GM23338 (cell line): ENCODE measurements around the gene GPC6. TPM values are rescaled to one million over a fixed set of nuclear protein-coding genes. Genes with fewer than 3 reads are reported as not detected.

Experiments
- ATAC-seq: fragments of 200-7000 bp; cut with Tn5 transposase; 3 replicates; pipeline ENCODE4 v1.9.1; 2020
- DNase-seq: peaks from one replicate; pipeline ENCODE4 v3.0.0-alpha.2; 2015; ENCODE audit warnings: low spot score
- H2AFZ ChIP-seq: fragments of 200-600 bp; sonication (generic); 2 replicates; pipeline ENCODE4 v1.8.0; 2016; ENCODE audit warnings: antibody characterized with exemption, mild to moderate bottlenecking, moderate library complexity
- H3F3A ChIP-seq: fragments of 200-600 bp; sonication (generic); replicated peaks from 2 replicates; pipeline ENCODE4 v1.8.0; 2017; ENCODE audit warnings: antibody characterized with exemption, mixed run types, low read depth
- H3K27ac ChIP-seq: fragments of 200-600 bp; sonication (generic); 2 replicates; pipeline ENCODE4 v1.6.1; 2016; ENCODE audit warnings: low read depth
- H3K27me3 ChIP-seq: fragments of 200-600 bp; sonication (generic); 2 replicates; pipeline ENCODE4 v1.8.0; 2016; ENCODE audit warnings: mild to moderate bottlenecking, mixed run types, moderate library complexity; ENCODE audit not compliant: insufficient read depth
- H3K36me3 ChIP-seq: fragments of 200-600 bp; sonication (generic); 2 replicates; pipeline ENCODE4 v1.8.0; 2016; ENCODE audit warnings: mild to moderate bottlenecking; ENCODE audit not compliant: insufficient read depth
- H3K4me1 ChIP-seq: fragments of 200-600 bp; sonication (generic); 2 replicates; pipeline ENCODE4 v1.8.0; 2016; ENCODE audit warnings: mild to moderate bottlenecking, moderate library complexity; ENCODE audit not compliant: insufficient read depth
- H3K4me2 ChIP-seq: fragments of 200-600 bp; sonication (generic); 2 replicates; pipeline ENCODE4 v1.7.1; 2017; ENCODE audit warnings: mixed run types
- H3K4me3 ChIP-seq: fragments of 200-600 bp; sonication (generic); 2 replicates; pipeline ENCODE4 v1.6.1; 2016; ENCODE audit warnings: mixed run types
- H3K79me2 ChIP-seq: fragments of 200-600 bp; sonication (generic); replicated peaks from 2 replicates; pipeline ENCODE4 v1.8.0; 2017; ENCODE audit warnings: mild to moderate bottlenecking; ENCODE audit not compliant: insufficient read depth
- H3K9me2 ChIP-seq: fragments of 200-600 bp; sonication (generic); 2 replicates; pipeline ENCODE4 v1.8.0; 2017; ENCODE audit not compliant: insufficient read depth
- H4K20me1 ChIP-seq: fragments of 200-600 bp; sonication (generic); replicated peaks from 2 replicates; pipeline ENCODE4 v1.8.0; 2017; ENCODE audit warnings: mild to moderate bottlenecking; ENCODE audit not compliant: insufficient read depth
- H3K27ac Mint-ChIP-seq: 2 replicates; pipeline ENCODE4 v1.8.0; 2020; ENCODE audit warnings: inconsistent platforms, mild to moderate bottlenecking, moderate library complexity, mixed read lengths
- H3K27me3 Mint-ChIP-seq: 3 replicates; pipeline ENCODE4 v1.8.0; 2022; ENCODE audit warnings: low read depth, mild to moderate bottlenecking, moderate library complexity, mixed read lengths, inconsistent platforms; ENCODE audit not compliant: insufficient read depth, poor library complexity
- H3K36me3 Mint-ChIP-seq: 3 replicates; pipeline ENCODE4 v1.8.0; 2021; ENCODE audit warnings: low read depth, mild to moderate bottlenecking, inconsistent platforms, moderate library complexity, mixed read lengths
- H3K4me1 Mint-ChIP-seq: 3 replicates; pipeline ENCODE4 v1.8.0; 2020; ENCODE audit warnings: mild to moderate bottlenecking, inconsistent platforms, mixed read lengths
- H3K4me3 Mint-ChIP-seq: 3 replicates; pipeline ENCODE4 v1.8.0; 2021; ENCODE audit warnings: moderate library complexity, mild to moderate bottlenecking, inconsistent platforms, mixed read lengths
- H3K9me3 Mint-ChIP-seq: 3 replicates; pipeline ENCODE4 v1.8.0; 2020; ENCODE audit warnings: moderate library complexity, mild to moderate bottlenecking, inconsistent platforms, mixed read lengths
- EZH2 ChIP-seq: fragments of 200-600 bp; sonication (generic); IDR thresholded peaks from one replicate; pipeline ENCODE4 v1.8.0; 2017; ENCODE audit warnings: antibody characterized with exemption, mild to moderate bottlenecking, low read depth; ENCODE audit not compliant: unreplicated experiment
- POLR2AphosphoS5 ChIP-seq: IDR thresholded peaks from 2 replicates; pipeline ENCODE4 v1.6.1; 2016; ENCODE audit warnings: antibody characterized with exemption, low read depth
- STAT1 ChIP-seq: IDR thresholded peaks from one replicate; pipeline ENCODE4 v1.6.1; 2016; ENCODE audit warnings: antibody characterized with exemption; ENCODE audit not compliant: unreplicated experiment
- ZNF114 ChIP-seq: fragments of 250-450 bp; sonication (Bioruptor Pico); IDR thresholded peaks from 2 replicates; pipeline ENCODE4 v1.5.0; 2020; ENCODE audit warnings: mild to moderate bottlenecking, moderate library complexity
- polyA plus RNA-seq: library from polyadenylated mRNA; unstranded; fragments of >200 nt; fragmentation: Nextera tagmentation; extraction: Ambion mirVana; gene quantifications from 2 replicates; pipeline ENCODE4 v1.2.1, GENCODE V29; 2016
- total RNA-seq: library from RNA; depleted of rRNA; stranded (reverse); fragments of >200 nt; shearing (Covaris generic); gene quantifications from 2 replicates; pipeline ENCODE4 v1.2.3, GENCODE V29; 2014
- TF ChIP-seq, protein P1 (sequence below): IDR thresholded peaks from one replicate; pipeline ENCODE4 v1.6.1; 2018; ENCODE audit warnings: antibody characterized with exemption; ENCODE audit not compliant: unreplicated experiment
- TF ChIP-seq, protein P2 (sequence below): IDR thresholded peaks from 2 replicates; pipeline ENCODE4 v1.6.1; 2016; ENCODE audit warnings: antibody characterized with exemption
- TF ChIP-seq, protein P3 (sequence below): fragments of 250-450 bp; sonication (Bioruptor Pico); IDR thresholded peaks from 2 replicates; pipeline ENCODE4 v1.5.0; 2020; ENCODE audit warnings: mild to moderate bottlenecking, moderate library complexity

Gene GPC6
- total and polyA plus RNA-seq, 2 experiments from 2014 or later, result 6.4 to 28.6 TPM

DNA sequence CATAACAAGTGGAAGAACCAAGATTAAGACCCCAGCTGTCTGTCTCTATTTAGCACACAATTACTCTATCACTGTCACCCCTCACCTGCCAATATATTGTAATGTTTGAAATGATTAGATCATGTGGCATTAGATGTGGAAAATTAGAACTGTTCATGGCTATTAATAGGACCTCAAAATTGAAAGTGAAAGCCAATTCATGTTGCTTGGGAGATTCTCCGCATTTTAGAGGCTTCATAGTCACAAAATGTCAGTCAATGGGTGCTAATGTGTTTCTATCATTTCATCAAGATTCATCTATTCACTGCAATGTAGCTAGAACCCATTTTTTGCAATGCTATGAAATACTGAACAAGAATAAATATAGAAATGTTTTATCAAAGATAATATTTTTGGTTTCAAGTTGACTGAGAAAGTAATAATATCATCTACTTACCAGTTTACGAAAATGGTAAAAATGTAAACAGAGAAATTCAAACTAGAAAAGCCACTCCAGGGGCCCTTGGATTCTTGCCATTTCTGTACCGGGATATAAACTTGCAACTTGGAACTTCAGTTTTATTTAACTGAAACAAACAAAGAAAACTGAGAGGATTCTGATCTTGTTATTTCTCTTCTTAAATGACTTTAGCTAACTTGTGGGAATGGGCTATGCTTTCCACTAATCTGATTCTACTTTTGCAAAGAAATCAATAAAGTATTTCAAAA lies 864.3 kb downstream of the GPC6 start:
- no peak for ATAC-seq
- Mint-ChIP-seq H3K27me3 (no peaks in the 10 kb centered on the region), H3K9me3 (peaks cover 4% of the 10 kb centered on the region; the same call in 1 of the 3 replicates), H3K36me3 (peaks cover 3% of the 10 kb centered on the region; the same call in 1 of the 3 replicates), H3K4me3 (no peak overlapping the region), H3K27ac (no peak overlapping the region), H3K4me1 (no peaks in the 10 kb centered on the region)
- no peaks in the 10 kb centered on the region for H3K27me3 ChIP-seq
- H3K36me3 ChIP-seq, result no peaks in the 10 kb centered on the region
- H3K4me1 ChIP-seq, result no peaks in the 10 kb centered on the region
- no peak overlapping the region for H3K27ac ChIP-seq
- DNase-seq, result no peak
- no peaks in the 10 kb centered on the region for H3K9me2 ChIP-seq
- H4K20me1 ChIP-seq, result no peaks in the 10 kb centered on the region
- no peak for TF ChIP-seq STAT1
- no peak for TF ChIP-seq EZH2
- TF ChIP-seq, protein P1, sequence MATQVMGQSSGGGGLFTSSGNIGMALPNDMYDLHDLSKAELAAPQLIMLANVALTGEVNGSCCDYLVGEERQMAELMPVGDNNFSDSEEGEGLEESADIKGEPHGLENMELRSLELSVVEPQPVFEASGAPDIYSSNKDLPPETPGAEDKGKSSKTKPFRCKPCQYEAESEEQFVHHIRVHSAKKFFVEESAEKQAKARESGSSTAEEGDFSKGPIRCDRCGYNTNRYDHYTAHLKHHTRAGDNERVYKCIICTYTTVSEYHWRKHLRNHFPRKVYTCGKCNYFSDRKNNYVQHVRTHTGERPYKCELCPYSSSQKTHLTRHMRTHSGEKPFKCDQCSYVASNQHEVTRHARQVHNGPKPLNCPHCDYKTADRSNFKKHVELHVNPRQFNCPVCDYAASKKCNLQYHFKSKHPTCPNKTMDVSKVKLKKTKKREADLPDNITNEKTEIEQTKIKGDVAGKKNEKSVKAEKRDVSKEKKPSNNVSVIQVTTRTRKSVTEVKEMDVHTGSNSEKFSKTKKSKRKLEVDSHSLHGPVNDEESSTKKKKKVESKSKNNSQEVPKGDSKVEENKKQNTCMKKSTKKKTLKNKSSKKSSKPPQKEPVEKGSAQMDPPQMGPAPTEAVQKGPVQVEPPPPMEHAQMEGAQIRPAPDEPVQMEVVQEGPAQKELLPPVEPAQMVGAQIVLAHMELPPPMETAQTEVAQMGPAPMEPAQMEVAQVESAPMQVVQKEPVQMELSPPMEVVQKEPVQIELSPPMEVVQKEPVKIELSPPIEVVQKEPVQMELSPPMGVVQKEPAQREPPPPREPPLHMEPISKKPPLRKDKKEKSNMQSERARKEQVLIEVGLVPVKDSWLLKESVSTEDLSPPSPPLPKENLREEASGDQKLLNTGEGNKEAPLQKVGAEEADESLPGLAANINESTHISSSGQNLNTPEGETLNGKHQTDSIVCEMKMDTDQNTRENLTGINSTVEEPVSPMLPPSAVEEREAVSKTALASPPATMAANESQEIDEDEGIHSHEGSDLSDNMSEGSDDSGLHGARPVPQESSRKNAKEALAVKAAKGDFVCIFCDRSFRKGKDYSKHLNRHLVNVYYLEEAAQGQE, result no peak
- TF ChIP-seq POLR2AphosphoS5, result no peak
- no peak for TF ChIP-seq ZNF114 (CRISPR knock-in tag)
- no peak overlapping the region for H2AFZ ChIP-seq
- no peak overlapping the region for H3K4me3 ChIP-seq
- no peaks in the 10 kb centered on the region for H3K79me2 ChIP-seq
- no peak overlapping the region for H3K4me2 ChIP-seq
- H3F3A ChIP-seq, result no peaks in the 10 kb centered on the region

DNA sequence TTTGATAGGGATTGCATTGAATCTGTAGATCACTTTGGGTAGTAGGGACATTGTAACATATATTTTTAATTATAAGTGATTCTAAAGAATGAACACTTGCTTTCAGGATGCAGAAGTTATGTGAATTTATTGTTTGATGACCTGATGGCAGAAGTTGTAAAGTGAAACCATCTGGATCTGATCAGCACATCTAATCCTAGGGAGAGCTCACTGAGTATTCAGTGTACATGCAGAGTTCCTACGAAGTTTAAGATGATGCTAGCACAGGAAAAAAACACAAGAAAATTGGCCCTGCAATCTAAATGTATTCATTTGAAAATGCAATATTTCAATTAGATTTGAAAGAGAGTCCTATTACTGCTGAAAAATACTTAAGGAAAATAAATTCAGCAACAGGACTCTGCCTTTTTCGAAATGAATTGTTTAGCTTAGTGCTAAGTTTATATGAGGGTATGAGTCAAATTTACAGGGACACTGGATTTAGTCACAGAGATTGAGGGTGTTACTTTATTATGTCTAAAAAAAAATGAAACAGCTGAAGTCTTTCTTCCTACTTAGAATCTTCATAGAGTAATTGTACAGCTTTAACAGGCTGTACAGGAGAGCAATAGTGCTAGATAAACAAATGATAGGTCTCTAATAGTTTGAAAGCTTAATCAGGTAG lies 867.2 kb downstream of the GPC6 start:
- peaks cover 3% of the 10 kb centered on the region; the same call in 1 of the 3 replicates for H3K36me3 Mint-ChIP-seq

More for the DNA sequence above, 867.2 kb downstream of the GPC6 start:
- ATAC-seq (no peak), DNase-seq (no peak)
- H3K4me1 Mint-ChIP-seq, result no peaks in the 10 kb centered on the region
- no peak overlapping the region for H3K4me3 Mint-ChIP-seq
- Histone ChIP-seq H3K36me3 (no peaks in the 10 kb centered on the region), H3K4me3 (no peak overlapping the region), H3K79me2 (no peaks in the 10 kb centered on the region), H2AFZ (no peak overlapping the region), H3K4me1 (no peaks in the 10 kb centered on the region), H3K27me3 (no peaks in the 10 kb centered on the region), H3K9me2 (no peaks in the 10 kb centered on the region), H3K4me2 (no peak overlapping the region), H4K20me1 (no peaks in the 10 kb centered on the region), H3K27ac (no peak overlapping the region), H3F3A (no peaks in the 10 kb centered on the region)
- peaks cover 4% of the 10 kb centered on the region; the same call in 1 of the 3 replicates for H3K9me3 Mint-ChIP-seq
- TF ChIP-seq, protein P2, sequence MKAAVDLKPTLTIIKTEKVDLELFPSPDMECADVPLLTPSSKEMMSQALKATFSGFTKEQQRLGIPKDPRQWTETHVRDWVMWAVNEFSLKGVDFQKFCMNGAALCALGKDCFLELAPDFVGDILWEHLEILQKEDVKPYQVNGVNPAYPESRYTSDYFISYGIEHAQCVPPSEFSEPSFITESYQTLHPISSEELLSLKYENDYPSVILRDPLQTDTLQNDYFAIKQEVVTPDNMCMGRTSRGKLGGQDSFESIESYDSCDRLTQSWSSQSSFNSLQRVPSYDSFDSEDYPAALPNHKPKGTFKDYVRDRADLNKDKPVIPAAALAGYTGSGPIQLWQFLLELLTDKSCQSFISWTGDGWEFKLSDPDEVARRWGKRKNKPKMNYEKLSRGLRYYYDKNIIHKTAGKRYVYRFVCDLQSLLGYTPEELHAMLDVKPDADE, result no peak
- TF ChIP-seq EZH2, result no peak
- TF ChIP-seq, protein P3, sequence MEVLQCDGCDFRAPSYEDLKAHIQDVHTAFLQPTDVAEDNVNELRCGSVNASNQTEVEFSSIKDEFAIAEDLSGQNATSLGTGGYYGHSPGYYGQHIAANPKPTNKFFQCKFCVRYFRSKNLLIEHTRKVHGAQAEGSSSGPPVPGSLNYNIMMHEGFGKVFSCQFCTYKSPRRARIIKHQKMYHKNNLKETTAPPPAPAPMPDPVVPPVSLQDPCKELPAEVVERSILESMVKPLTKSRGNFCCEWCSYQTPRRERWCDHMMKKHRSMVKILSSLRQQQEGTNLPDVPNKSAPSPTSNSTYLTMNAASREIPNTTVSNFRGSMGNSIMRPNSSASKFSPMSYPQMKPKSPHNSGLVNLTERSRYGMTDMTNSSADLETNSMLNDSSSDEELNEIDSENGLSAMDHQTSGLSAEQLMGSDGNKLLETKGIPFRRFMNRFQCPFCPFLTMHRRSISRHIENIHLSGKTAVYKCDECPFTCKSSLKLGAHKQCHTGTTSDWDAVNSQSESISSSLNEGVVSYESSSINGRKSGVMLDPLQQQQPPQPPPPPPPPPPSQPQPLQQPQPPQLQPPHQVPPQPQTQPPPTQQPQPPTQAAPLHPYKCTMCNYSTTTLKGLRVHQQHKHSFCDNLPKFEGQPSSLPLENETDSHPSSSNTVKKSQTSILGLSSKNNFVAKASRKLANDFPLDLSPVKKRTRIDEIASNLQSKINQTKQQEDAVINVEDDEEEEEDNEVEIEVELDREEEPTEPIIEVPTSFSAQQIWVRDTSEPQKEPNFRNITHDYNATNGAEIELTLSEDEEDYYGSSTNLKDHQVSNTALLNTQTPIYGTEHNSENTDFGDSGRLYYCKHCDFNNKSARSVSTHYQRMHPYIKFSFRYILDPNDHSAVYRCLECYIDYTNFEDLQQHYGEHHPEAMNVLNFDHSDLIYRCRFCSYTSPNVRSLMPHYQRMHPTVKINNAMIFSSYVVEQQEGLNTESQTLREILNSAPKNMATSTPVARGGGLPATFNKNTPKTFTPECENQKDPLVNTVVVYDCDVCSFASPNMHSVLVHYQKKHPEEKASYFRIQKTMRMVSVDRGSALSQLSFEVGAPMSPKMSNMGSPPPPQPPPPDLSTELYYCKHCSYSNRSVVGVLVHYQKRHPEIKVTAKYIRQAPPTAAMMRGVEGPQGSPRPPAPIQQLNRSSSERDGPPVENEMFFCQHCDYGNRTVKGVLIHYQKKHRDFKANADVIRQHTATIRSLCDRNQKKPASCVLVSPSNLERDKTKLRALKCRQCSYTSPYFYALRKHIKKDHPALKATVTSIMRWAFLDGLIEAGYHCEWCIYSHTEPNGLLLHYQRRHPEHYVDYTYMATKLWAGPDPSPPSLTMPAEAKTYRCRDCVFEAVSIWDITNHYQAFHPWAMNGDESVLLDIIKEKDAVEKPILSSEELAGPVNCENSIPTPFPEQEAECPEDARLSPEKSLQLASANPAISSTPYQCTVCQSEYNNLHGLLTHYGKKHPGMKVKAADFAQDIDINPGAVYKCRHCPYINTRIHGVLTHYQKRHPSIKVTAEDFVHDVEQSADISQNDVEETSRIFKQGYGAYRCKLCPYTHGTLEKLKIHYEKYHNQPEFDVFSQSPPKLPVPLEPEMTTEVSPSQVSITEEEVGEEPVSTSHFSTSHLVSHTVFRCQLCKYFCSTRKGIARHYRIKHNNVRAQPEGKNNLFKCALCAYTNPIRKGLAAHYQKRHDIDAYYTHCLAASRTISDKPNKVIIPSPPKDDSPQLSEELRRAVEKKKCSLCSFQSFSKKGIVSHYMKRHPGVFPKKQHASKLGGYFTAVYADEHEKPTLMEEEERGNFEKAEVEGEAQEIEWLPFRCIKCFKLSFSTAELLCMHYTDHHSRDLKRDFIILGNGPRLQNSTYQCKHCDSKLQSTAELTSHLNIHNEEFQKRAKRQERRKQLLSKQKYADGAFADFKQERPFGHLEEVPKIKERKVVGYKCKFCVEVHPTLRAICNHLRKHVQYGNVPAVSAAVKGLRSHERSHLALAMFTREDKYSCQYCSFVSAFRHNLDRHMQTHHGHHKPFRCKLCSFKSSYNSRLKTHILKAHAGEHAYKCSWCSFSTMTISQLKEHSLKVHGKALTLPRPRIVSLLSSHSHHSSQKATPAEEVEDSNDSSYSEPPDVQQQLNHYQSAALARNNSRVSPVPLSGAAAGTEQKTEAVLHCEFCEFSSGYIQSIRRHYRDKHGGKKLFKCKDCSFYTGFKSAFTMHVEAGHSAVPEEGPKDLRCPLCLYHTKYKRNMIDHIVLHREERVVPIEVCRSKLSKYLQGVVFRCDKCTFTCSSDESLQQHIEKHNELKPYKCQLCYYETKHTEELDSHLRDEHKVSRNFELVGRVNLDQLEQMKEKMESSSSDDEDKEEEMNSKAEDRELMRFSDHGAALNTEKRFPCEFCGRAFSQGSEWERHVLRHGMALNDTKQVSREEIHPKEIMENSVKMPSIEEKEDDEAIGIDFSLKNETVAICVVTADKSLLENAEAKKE (CRISPR knock-in tag), result no peak
- H3K27ac Mint-ChIP-seq, result no peak overlapping the region
- no peaks in the 10 kb centered on the region for H3K27me3 Mint-ChIP-seq
